ENCODE results near the gene KIAA1755.
"Not testable (repeated sequence)": the region's sequence is repeated elsewhere in the genome, so short reads cannot be mapped to it uniquely, and the experiment has no call there.

Gene KIAA1755

GRCh38 chr20:38261054-38261390 is 487 bp upstream of the KIAA1755 start:
- no peak for DNase-seq (ENCODE audit: low read depth in 3 of 3)

GRCh38 chr20:38260025-38260377 is 534 bp downstream of the KIAA1755 start:
- DNase-seq (ENCODE audit: low read depth in 3 of 3): no peak

- no peak for DNase-seq (ENCODE audit: low read depth in 3 of 3)
Measured at GRCh38 chr20:38258545-38259215, 1.9 kb downstream of the KIAA1755 start.

- DNase-seq (ENCODE audit: low read depth in 3 of 3): no peak
Measured at GRCh38 chr20:38256966-38257365, 3.6 kb downstream of the KIAA1755 start.

GRCh38 chr20:38256021-38256420 is 4.5 kb downstream of the KIAA1755 start:
- no peak for DNase-seq (ENCODE audit: low read depth in 3 of 3)

- no peak for DNase-seq (ENCODE audit: low read depth in 3 of 3)
Measured at GRCh38 chr20:38255393-38255792, 5.1 kb downstream of the KIAA1755 start.

- DNase-seq (ENCODE audit: low read depth in 3 of 3): not testable (repeated sequence)
Measured at GRCh38 chr20:38254621-38255020, 5.9 kb downstream of the KIAA1755 start.

- DNase-seq (ENCODE audit: low read depth in 3 of 3): no peak
Measured at GRCh38 chr20:38253571-38253970, 7.0 kb downstream of the KIAA1755 start.

- no peak for DNase-seq (ENCODE audit: low read depth in 3 of 3)
Measured at GRCh38 chr20:38252292-38253288, 7.9 kb downstream of the KIAA1755 start.

- not testable (repeated sequence) for DNase-seq (ENCODE audit: low read depth in 3 of 3)
Measured at GRCh38 chr20:38251441-38251840, 9.1 kb downstream of the KIAA1755 start.

- DNase-seq (ENCODE audit: low read depth in 3 of 3): no peak
Measured at GRCh38 chr20:38250609-38251008, 9.9 kb downstream of the KIAA1755 start.

GRCh38 chr20:38249536-38250310 is 10.8 kb downstream of the KIAA1755 start:
- DNase-seq (ENCODE audit: low read depth in 3 of 3): no peak

GRCh38 chr20:38248133-38248532 is 12.4 kb downstream of the KIAA1755 start:
- DNase-seq (ENCODE audit: low read depth in 3 of 3): no peak

GRCh38 chr20:38247725-38248124 is 12.8 kb downstream of the KIAA1755 start:
- DNase-seq (ENCODE audit: low read depth in 3 of 3): not testable (repeated sequence)

- DNase-seq (ENCODE audit: low read depth in 3 of 3): no peak
Measured at GRCh38 chr20:38247166-38247509, 13.4 kb downstream of the KIAA1755 start.

- no peak for DNase-seq (ENCODE audit: low read depth in 3 of 3)
Measured at GRCh38 chr20:38246357-38247165, 14.0 kb downstream of the KIAA1755 start.

- DNase-seq (ENCODE audit: low read depth in 3 of 3): no peak
Measured at GRCh38 chr20:38245753-38246152, 14.8 kb downstream of the KIAA1755 start.

- DNase-seq (ENCODE audit: low read depth in 3 of 3): no peak
Measured at GRCh38 chr20:38243709-38244020, 16.9 kb downstream of the KIAA1755 start.

GRCh38 chr20:38242848-38243708 is 17.5 kb downstream of the KIAA1755 start:
- DNase-seq (ENCODE audit: low read depth in 3 of 3): peak in 1 of 3 donors; percentile 6

- DNase-seq (ENCODE audit: low read depth in 3 of 3): no peak
Measured at GRCh38 chr20:38241201-38241600, 19.3 kb downstream of the KIAA1755 start.

GRCh38 chr20:38239441-38239840 is 21.1 kb downstream of the KIAA1755 start:
- DNase-seq (ENCODE audit: low read depth in 3 of 3): no peak
